ENCODE measurements around the gene TAMALIN. TPM values are rescaled to one million over a fixed set of nuclear protein-coding genes. Genes with fewer than 3 reads are reported as not detected.

TAMALIN gene
- total RNA-seq, 1 experiment from 2014 or later, result 1.2 TPM

GRCh38 chr12:52042706-52043385, 36.1 kb downstream of the TAMALIN start:
- WGBS (ENCODE audit: extremely low coverage, insufficient read length, low lambda C conversion rate), result no CpG with 5 or more reads among the region's 8 CpGs
- H2BK15ac ChIP-seq (ENCODE audit: low read depth, low read length), result no peak overlapping the region
- no peaks in the 10 kb centered on the region for H3K23me2 ChIP-seq (ENCODE audit: insufficient read length, low read depth, low read length, poor library complexity, severe bottlenecking)
- no peak for TF ChIP-seq CTCF (conservative IDR thresholded peaks at IDR 0.05)
- H3K4ac ChIP-seq (ENCODE audit: low read depth, low read length), result no peak overlapping the region
- no peak overlapping the region for H3K18ac ChIP-seq (ENCODE audit: insufficient read length, low read depth, low read length)
- no peak overlapping the region for H3K23ac ChIP-seq (ENCODE audit: insufficient read length, low read depth, low read length)
- no peak overlapping the region for H2BK12ac ChIP-seq (ENCODE audit: insufficient read length, low read depth, low read length)
- H2BK120ac ChIP-seq (ENCODE audit: low read depth, low read length, poor library complexity, severe bottlenecking), result no peak overlapping the region
- no peak overlapping the region for H3K4me3 Mint-ChIP-seq
- H3K4me2 ChIP-seq (ENCODE audit: insufficient read depth, insufficient read length, low read length), result no peak overlapping the region
- peaks cover 10% of the 10 kb centered on the region for H3K27me3 Mint-ChIP-seq (ENCODE audit: low read depth)
- H3K79me2 ChIP-seq (ENCODE audit: insufficient read depth, low read length), result peaks cover 2% of the 10 kb centered on the region; the same call in 1 of the 2 replicates
- H2BK5ac ChIP-seq (ENCODE audit: insufficient read length, low read length), result no peak overlapping the region
- H2BK20ac ChIP-seq (ENCODE audit: low read depth, low read length, poor library complexity, severe bottlenecking), result no peak overlapping the region
- H3K36me3 Mint-ChIP-seq (ENCODE audit: insufficient read depth in 1 of 3, low read depth in 3 of 3), result peaks cover 7 to 20% (median 9%) of the 10 kb centered on the region in 3 experiments
- H3K9ac ChIP-seq (ENCODE audit: extremely low read depth, insufficient read length, low read length), result no peak overlapping the region
- H3K56ac ChIP-seq (ENCODE audit: insufficient read length, low read depth, low read length), result no peak overlapping the region
- no peaks in the 10 kb centered on the region for H3K9me3 Mint-ChIP-seq
- no peak overlapping the region for H4K5ac ChIP-seq (ENCODE audit: insufficient read length, low read depth, low read length)
- no peak overlapping the region for H2AFZ ChIP-seq (ENCODE audit: low read length)
- H3T11ph ChIP-seq (ENCODE audit: low read length), result no peak overlapping the region
- no peak overlapping the region for H3K14ac ChIP-seq (ENCODE audit: insufficient read depth, low read length)
- H3K27me3 ChIP-seq (ENCODE audit: insufficient read depth, low read length), result no peaks in the 10 kb centered on the region
- no peak overlapping the region for H4K8ac ChIP-seq (replicated peaks; ENCODE audit: insufficient read length, low read depth, low read length)
- H3K9me3 ChIP-seq (ENCODE audit: control insufficient read depth, low read depth, low read length), result no peaks in the 10 kb centered on the region
- H3K4me1 ChIP-seq (ENCODE audit: insufficient read depth, low read length), result no peaks in the 10 kb centered on the region
- peaks cover 2% of the 10 kb centered on the region for H4K20me1 ChIP-seq (ENCODE audit: control insufficient read depth, insufficient read depth, insufficient read length)
- H3K4me1 Mint-ChIP-seq, result peaks cover 8 to 19% of the 10 kb centered on the region in 2 experiments
- no peak for DNase-seq
- H3K79me1 ChIP-seq (ENCODE audit: insufficient read depth, low read depth, low read length, poor library complexity, severe bottlenecking), result no peaks in the 10 kb centered on the region
- H3K27ac ChIP-seq (ENCODE audit: insufficient read length, low read depth, low read length), result no peak overlapping the region
- no peak overlapping the region for H4K91ac ChIP-seq (ENCODE audit: insufficient read length, low read depth, low read length)
- H2AK5ac ChIP-seq (ENCODE audit: insufficient read length, low read length), result no peak overlapping the region
- no peak overlapping the region for H3K27ac Mint-ChIP-seq
